WTC11 (cell line): ENCODE results near the gene SFXN1. TPM values are rescaled to one million over a fixed set of nuclear protein-coding genes. Genes with fewer than 3 reads are reported as not detected.
"Not testable (repeated sequence)": the region's sequence is repeated elsewhere in the genome, so short reads cannot be mapped to it uniquely, and the experiment has no call there.

Experiments used
- ATAC-seq: fragments of 200-7000 bp; cut with Tn5 transposase; 2 replicates; pipeline ENCODE4 v1.10.0; 2021; ENCODE audit warnings: mild to moderate bottlenecking, moderate library complexity
- CTCF ChIA-PET: fragments of 300-600 bp; sonication (Branson Sonifier 250); formaldehyde crosslinking; loops from one replicate; lab custom pipeline; 2021; ENCODE audit warnings: antibody characterized with exemption; lab: Charles Lee
- POLR2A ChIA-PET: fragments of 350-600 bp; sonication (Branson Sonifier 250); formaldehyde crosslinking; loops from one replicate; lab custom pipeline; 2021; ENCODE audit warnings: antibody characterized with exemption; lab: Charles Lee
- DNase-seq: peaks from one replicate; pipeline ENCODE4 v3.0.0; 2021; ENCODE audit warnings: low spot score
- H3K27ac Mint-ChIP-seq: 2 replicates; pipeline ENCODE4 v1.8.0; 2021; ENCODE audit warnings: mixed read lengths
- H3K27me3 Mint-ChIP-seq: 2 replicates; pipeline ENCODE4 v1.8.0; 2021; ENCODE audit warnings: low read depth, mild to moderate bottlenecking, moderate library complexity, mixed read lengths
- H3K36me3 Mint-ChIP-seq: 2 replicates; pipeline ENCODE4 v1.8.0; 2021; ENCODE audit warnings: mixed read lengths
- H3K4me1 Mint-ChIP-seq: 2 replicates; pipeline ENCODE4 v1.8.0; 2022; ENCODE audit warnings: mixed read lengths
- H3K4me3 Mint-ChIP-seq: 2 replicates; pipeline ENCODE4 v1.8.0; 2021; ENCODE audit warnings: mild to moderate bottlenecking, moderate library complexity, mixed read lengths
- H3K9me3 Mint-ChIP-seq: 2 replicates; pipeline ENCODE4 v1.8.0; 2021; ENCODE audit warnings: mixed read lengths
- AFF4 ChIP-seq: sonication (generic); formaldehyde crosslinking; IDR thresholded peaks from 2 replicates; pipeline ENCODE4 v1.8.1; 2023; ENCODE audit warnings: mild to moderate bottlenecking, missing genetic modification reagents, borderline replicate concordance
- CTCF ChIP-seq: fragments of 200-600 bp; IDR thresholded peaks from 2 replicates; pipeline ENCODE4 v1.8.0; 2022; ENCODE audit warnings: antibody characterized with exemption
- E2F1 ChIP-seq: sonication (generic); formaldehyde crosslinking; IDR thresholded peaks from 2 replicates; pipeline ENCODE4 v1.8.0; 2022; ENCODE audit warnings: mild to moderate bottlenecking, missing genetic modification reagents
- EMX1 ChIP-seq: fragments of 250-450 bp; sonication (Bioruptor Pico); IDR thresholded peaks from 2 replicates; pipeline ENCODE4 v1.8.0; 2021; ENCODE audit warnings: mild to moderate bottlenecking
- FOXJ3 ChIP-seq: sonication (generic); formaldehyde crosslinking; IDR thresholded peaks from 2 replicates; pipeline ENCODE4 v1.9.0; 2021; ENCODE audit warnings: missing genetic modification reagents, mild to moderate bottlenecking, borderline replicate concordance
- IRF2 ChIP-seq: sonication (generic); formaldehyde crosslinking; IDR thresholded peaks from 2 replicates; pipeline ENCODE4 v1.8.0; 2022; ENCODE audit warnings: low read depth, missing genetic modification reagents, borderline replicate concordance
- JUN ChIP-seq: sonication (generic); formaldehyde crosslinking; IDR thresholded peaks from 2 replicates; pipeline ENCODE4 v1.8.0; 2023; ENCODE audit warnings: mild to moderate bottlenecking, missing genetic modification reagents
- NFE2L1 ChIP-seq: sonication (generic); formaldehyde crosslinking; IDR thresholded peaks from 2 replicates; pipeline ENCODE4 v1.8.1; 2023; ENCODE audit warnings: missing genetic modification reagents
- NFYB ChIP-seq: sonication (generic); formaldehyde crosslinking; conservative IDR thresholded peaks from 2 replicates; pipeline ENCODE4 v1.8.0; 2022; ENCODE audit warnings: low read depth, missing genetic modification reagents
- PRDM15 ChIP-seq: sonication (generic); formaldehyde crosslinking; IDR thresholded peaks from 2 replicates; pipeline ENCODE4 v1.8.0; 2022; ENCODE audit warnings: missing genetic modification reagents
- SMAD3 ChIP-seq: sonication (generic); formaldehyde crosslinking; IDR thresholded peaks from 2 replicates; pipeline ENCODE4 v1.8.0; 2022; ENCODE audit warnings: missing genetic modification reagents, mild to moderate bottlenecking, borderline replicate concordance
- SMAD4 ChIP-seq: sonication (generic); formaldehyde crosslinking; IDR thresholded peaks from 2 replicates; pipeline ENCODE4 v1.8.0; 2022; ENCODE audit warnings: mild to moderate bottlenecking, missing genetic modification reagents
- TEAD1 ChIP-seq: sonication (generic); formaldehyde crosslinking; IDR thresholded peaks from 2 replicates; pipeline ENCODE4 v1.8.0; 2022; ENCODE audit warnings: mild to moderate bottlenecking, missing genetic modification reagents
- ZNF121 ChIP-seq: sonication (generic); formaldehyde crosslinking; IDR thresholded peaks from 2 replicates; pipeline ENCODE4 v1.8.0; 2023; ENCODE audit warnings: missing genetic modification reagents
- ZNF138 ChIP-seq: sonication (generic); formaldehyde crosslinking; conservative IDR thresholded peaks from 2 replicates; pipeline ENCODE4 v1.8.1; 2022; ENCODE audit warnings: mild to moderate bottlenecking, moderate library complexity, missing genetic modification reagents
- ZNF219 ChIP-seq: sonication (generic); formaldehyde crosslinking; IDR thresholded peaks from 2 replicates; pipeline ENCODE4 v1.8.0; 2023; ENCODE audit warnings: missing genetic modification reagents, mild to moderate bottlenecking, borderline replicate concordance
- ZNF317 ChIP-seq: sonication (generic); formaldehyde crosslinking; IDR thresholded peaks from 2 replicates; pipeline ENCODE4 v1.8.1; 2023; ENCODE audit warnings: low read depth, mild to moderate bottlenecking, moderate library complexity, missing genetic modification reagents, borderline replicate concordance
- ZNF416 ChIP-seq: fragments of 250-450 bp; sonication (Bioruptor Pico); IDR thresholded peaks from 2 replicates; pipeline ENCODE4 v1.9.0; 2021; ENCODE audit warnings: mild to moderate bottlenecking, inconsistent platforms
- total RNA-seq: library from RNA; stranded (reverse); gene quantifications from 3 replicates; pipeline ENCODE4 v1.2.3, GENCODE V29; 2021
- TF ChIP-seq, protein P1 (sequence below): sonication (generic); formaldehyde crosslinking; IDR thresholded peaks from 2 replicates; pipeline ENCODE4 v1.8.1; 2022; ENCODE audit warnings: low read depth, mild to moderate bottlenecking, moderate library complexity, missing genetic modification reagents, borderline replicate concordance

The SFXN1 gene
- total RNA-seq, 1 experiment from 2014 or later, result 82.9 TPM

DNA sequence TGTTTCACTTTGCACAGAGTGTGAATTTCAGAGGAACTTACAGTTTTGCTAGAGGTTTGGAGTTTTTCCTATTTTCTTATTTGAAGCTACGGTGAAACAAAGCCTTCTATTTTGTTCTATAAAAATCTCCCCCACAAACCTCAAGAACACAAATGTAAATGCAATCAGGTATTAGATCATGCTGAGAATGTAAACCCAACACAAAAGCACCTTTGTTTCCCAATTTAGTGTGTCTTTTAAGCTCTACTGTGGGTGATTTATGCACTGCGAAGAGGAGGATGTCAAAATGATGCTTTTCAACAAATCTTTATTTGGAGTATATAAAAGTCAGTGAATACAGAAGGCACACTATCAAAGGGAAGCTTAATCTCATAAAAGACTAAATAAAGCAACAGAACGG, 30.1 kb upstream of the SFXN1 start (continued):
- TF ChIP-seq ZNF121 (CRISPR knock-in tag) (no peak), JUN (no peak)

DNA sequence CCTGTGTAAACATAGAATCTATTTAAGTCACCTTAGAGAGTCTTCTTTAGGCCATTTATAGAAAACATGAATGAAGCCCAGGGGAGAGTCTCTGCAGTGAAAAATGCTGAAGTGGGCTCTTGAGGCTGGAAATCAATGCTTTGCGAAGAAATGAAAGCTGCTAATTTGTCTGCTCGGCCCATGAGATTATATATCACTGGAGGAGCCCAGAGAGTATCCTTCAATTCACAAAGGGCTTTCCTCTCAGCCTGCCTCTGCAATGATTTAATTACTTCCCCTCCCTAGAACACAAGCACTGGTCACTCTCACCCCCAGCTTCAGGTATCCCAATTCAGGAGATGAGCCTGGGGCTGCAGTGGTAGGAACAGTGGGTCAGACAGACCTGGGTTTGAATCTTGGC, 26.2 kb upstream of the SFXN1 start:
- Mint-ChIP-seq H3K27ac (no peak overlapping the region), H3K9me3 (peaks cover 5% of the 10 kb centered on the region), H3K4me1 (peaks cover 14% of the 10 kb centered on the region), H3K27me3 (peaks cover 13% of the 10 kb centered on the region), H3K4me3 (no peak overlapping the region), H3K36me3 (no peaks in the 10 kb centered on the region)
- POLR2A ChIA-PET, result no interaction called here
- no peak for ATAC-seq
- CTCF ChIA-PET, result interaction anchor here (1.8 kb wide), 1 partner anchor 12 kb away, joined by 9 read pairs; no protein-coding TSS in a partner anchor
- no peak for DNase-seq
- TF ChIP-seq TEAD1 (no peak), SMAD4 (CRISPR knock-in tag) (no peak), AFF4 (CRISPR knock-in tag) (no peak), NFYB (CRISPR knock-in tag) (no peak), ZNF138 (no peak), CTCF (no peak), PRDM15 (CRISPR knock-in tag) (no peak), NFE2L1 (no peak), ZNF416 (no peak), IRF2 (no peak), FOXJ3 (CRISPR knock-in tag) (no peak), ZNF317 (CRISPR knock-in tag) (no peak), JUN (no peak), ZNF219 (no peak), EMX1 (CRISPR knock-in tag) (no peak), E2F1 (no peak), SMAD3 (CRISPR knock-in tag) (no peak), ZNF121 (CRISPR knock-in tag) (no peak)
- TF ChIP-seq, protein P1, sequence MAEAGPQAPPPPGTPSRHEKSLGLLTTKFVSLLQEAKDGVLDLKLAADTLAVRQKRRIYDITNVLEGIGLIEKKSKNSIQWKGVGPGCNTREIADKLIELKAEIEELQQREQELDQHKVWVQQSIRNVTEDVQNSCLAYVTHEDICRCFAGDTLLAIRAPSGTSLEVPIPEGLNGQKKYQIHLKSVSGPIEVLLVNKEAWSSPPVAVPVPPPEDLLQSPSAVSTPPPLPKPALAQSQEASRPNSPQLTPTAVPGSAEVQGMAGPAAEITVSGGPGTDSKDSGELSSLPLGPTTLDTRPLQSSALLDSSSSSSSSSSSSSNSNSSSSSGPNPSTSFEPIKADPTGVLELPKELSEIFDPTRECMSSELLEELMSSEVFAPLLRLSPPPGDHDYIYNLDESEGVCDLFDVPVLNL (CRISPR knock-in tag), result no peak

DNA sequence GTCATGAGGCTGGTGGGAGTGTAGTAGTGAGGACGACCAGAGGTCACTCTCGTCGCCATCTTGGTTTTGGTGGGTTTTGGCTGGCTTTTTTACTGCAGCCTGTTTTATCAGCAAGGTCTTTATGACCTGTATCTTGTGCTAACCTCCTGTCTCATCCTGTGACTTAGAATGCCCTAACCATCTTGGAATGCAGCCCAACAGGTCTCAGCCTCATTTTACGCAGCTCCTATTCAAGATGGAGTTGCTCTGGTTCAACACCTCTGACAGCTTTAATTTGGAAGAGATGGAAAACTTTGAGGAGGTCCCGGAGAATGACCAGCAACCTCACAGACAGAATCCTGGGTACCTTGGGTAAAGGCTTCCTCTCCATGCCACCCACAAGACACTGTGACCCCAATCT, 24.0 kb upstream of the SFXN1 start:
- H3K27me3 Mint-ChIP-seq, H3K4me1 Mint-ChIP-seq, H3K27ac Mint-ChIP-seq, CTCF ChIA-PET, ATAC-seq, POLR2A ChIA-PET, DNase-seq, H3K36me3 Mint-ChIP-seq, H3K4me3 Mint-ChIP-seq, H3K9me3 Mint-ChIP-seq: not testable (repeated sequence)
